Suprapubic skin (tissue), 3 donors: ENCODE measurements around the gene EIF4A3.

Source experiments
- CTCF ChIP-seq, 2 donors: fragments of 200-600 bp in 1 of 2; fragments of 450-650 bp in 1 of 2; sonication (generic) in 1 of 2; IDR thresholded peaks; one replicate each; pipeline ENCODE4 v1.5.1; 2016 to 2019; ENCODE audit warnings: antibody characterized with exemption in 2 of 2, mild to moderate bottlenecking in 1 of 2, moderate library complexity in 1 of 2
- EP300 ChIP-seq: sonication (generic); formaldehyde crosslinking; IDR thresholded peaks from one replicate; pipeline ENCODE4 v1.6.1; 2017; ENCODE audit warnings: antibody characterized with exemption
- POLR2A ChIP-seq, 2 donors: fragments of 450-650 bp; IDR thresholded peaks; one replicate each; pipeline ENCODE4 v1.6.1; 2017; ENCODE audit warnings: antibody characterized with exemption in 2 of 2, mild to moderate bottlenecking in 2 of 2, moderate library complexity in 2 of 2

DNA sequence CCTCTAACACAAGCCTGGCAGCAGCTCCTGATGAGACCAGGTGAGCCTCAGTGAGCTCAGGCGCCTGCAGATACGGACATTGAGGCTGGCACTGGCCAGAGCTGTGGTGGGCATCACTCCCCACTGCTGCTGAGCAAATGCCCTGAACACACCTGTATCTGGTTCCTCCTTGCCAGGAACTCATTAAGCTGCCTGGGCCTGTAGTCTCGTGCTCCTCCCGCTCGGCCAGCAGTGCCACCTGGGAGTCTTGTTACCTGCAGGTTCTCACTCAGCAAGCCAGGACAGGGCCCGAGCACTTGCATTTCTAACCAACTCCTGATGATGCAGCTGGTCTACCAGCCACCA is 13.3 kb downstream of the EIF4A3 start:
- TF ChIP-seq EP300 (no peak), CTCF (IDR thresholded peaks at IDR 0.05) (no peak), POLR2A (IDR thresholded peaks at IDR 0.05) (no peak)
